Glutamatergic neuron (in vitro differentiated cells): ENCODE results near the gene EYS. TPM values are rescaled to one million over a fixed set of nuclear protein-coding genes. Genes with fewer than 3 reads are reported as not detected.

Experiments used
- DNase-seq: peaks from one replicate; pipeline ENCODE4 v3.0.0; 2022
- H3K27ac Mint-ChIP-seq: one replicate; pipeline ENCODE4 v1.8.0; 2020; ENCODE audit warnings: mild to moderate bottlenecking, mixed read lengths, inconsistent platforms; ENCODE audit not compliant: unreplicated experiment
- H3K27me3 Mint-ChIP-seq: one replicate; pipeline ENCODE4 v1.8.0; 2020; ENCODE audit warnings: mild to moderate bottlenecking, moderate library complexity, mixed read lengths, inconsistent platforms; ENCODE audit not compliant: unreplicated experiment
- H3K36me3 Mint-ChIP-seq: one replicate; pipeline ENCODE4 v1.8.0; 2020; ENCODE audit warnings: mild to moderate bottlenecking, mixed read lengths, inconsistent platforms; ENCODE audit not compliant: unreplicated experiment
- H3K4me1 Mint-ChIP-seq: one replicate; pipeline ENCODE4 v1.8.0; 2020; ENCODE audit warnings: mild to moderate bottlenecking, low read depth, mixed read lengths, inconsistent platforms; ENCODE audit not compliant: unreplicated experiment
- H3K4me3 Mint-ChIP-seq: one replicate; pipeline ENCODE4 v1.8.0; 2020; ENCODE audit warnings: mild to moderate bottlenecking, mixed read lengths, inconsistent platforms; ENCODE audit not compliant: unreplicated experiment
- H3K9me3 Mint-ChIP-seq: one replicate; pipeline ENCODE4 v1.8.0; 2020; ENCODE audit warnings: mild to moderate bottlenecking, moderate library complexity, mixed read lengths, inconsistent platforms; ENCODE audit not compliant: unreplicated experiment
- CTCF ChIP-seq: fragments of 200-600 bp; sonication (generic); IDR thresholded peaks from one replicate; pipeline ENCODE4 v1.5.0; 2021; ENCODE audit not compliant: partially characterized antibody, unreplicated experiment
- total RNA-seq: library from RNA; stranded (reverse); fragmentation: NEBNext Ultra II Directional; extraction: Animal tissue kit (Norgen Biotek cat#: 25700); gene quantifications from one replicate; pipeline ENCODE4 v1.2.1, GENCODE V29; 2021; ENCODE audit not compliant: unreplicated experiment

Gene EYS
- total RNA-seq, 1 donor from 2014 or later = 13.2 TPM

- H3K9me3 Mint-ChIP-seq = no peaks in the 10 kb centered on the region
- no peaks in the 10 kb centered on the region for H3K4me1 Mint-ChIP-seq
- H3K4me3 Mint-ChIP-seq = no peak overlapping the region
- no peak for TF ChIP-seq CTCF
- no peaks in the 10 kb centered on the region for H3K36me3 Mint-ChIP-seq
- H3K27ac Mint-ChIP-seq = no peak overlapping the region
- no peak for DNase-seq
- no peaks in the 10 kb centered on the region for H3K27me3 Mint-ChIP-seq
These were observed 1003.1 kb downstream of the EYS start for GRCh38 chr6:64703922-64704321.

- DNase-seq = no peak
- TF ChIP-seq CTCF = no peak
- Mint-ChIP-seq H3K4me1 (no peaks in the 10 kb centered on the region), H3K27me3 (no peaks in the 10 kb centered on the region), H3K36me3 (peaks cover 6% of the 10 kb centered on the region), H3K27ac (no peak overlapping the region), H3K9me3 (peaks cover 5% of the 10 kb centered on the region), H3K4me3 (no peak overlapping the region)
These were observed 1011.0 kb downstream of the EYS start for GRCh38 chr6:64696053-64696452.

- Mint-ChIP-seq H3K27me3 (no peaks in the 10 kb centered on the region), H3K9me3 (peaks cover 5% of the 10 kb centered on the region), H3K27ac (no peak overlapping the region), H3K4me3 (no peak overlapping the region), H3K4me1 (no peaks in the 10 kb centered on the region), H3K36me3 (peaks cover 6% of the 10 kb centered on the region)
- no peak for TF ChIP-seq CTCF
- no peak for DNase-seq
These were observed 1012.7 kb downstream of the EYS start for GRCh38 chr6:64694356-64694755.

- H3K36me3 Mint-ChIP-seq = peaks cover 2% of the 10 kb centered on the region
- no peaks in the 10 kb centered on the region for H3K4me1 Mint-ChIP-seq
- DNase-seq = no peak
- no peak overlapping the region for H3K4me3 Mint-ChIP-seq
- no peaks in the 10 kb centered on the region for H3K27me3 Mint-ChIP-seq
- H3K27ac Mint-ChIP-seq = no peak overlapping the region
- no peak for TF ChIP-seq CTCF
- peaks cover 2% of the 10 kb centered on the region for H3K9me3 Mint-ChIP-seq
These were observed 1016.0 kb downstream of the EYS start for GRCh38 chr6:64691064-64691463.

GRCh38 chr6:64685401-64685800, 1021.6 kb downstream of the EYS start:
- DNase-seq = no peak
- Mint-ChIP-seq H3K4me3 (no peak overlapping the region), H3K27ac (no peak overlapping the region), H3K4me1 (no peaks in the 10 kb centered on the region), H3K36me3 (no peaks in the 10 kb centered on the region), H3K27me3 (no peaks in the 10 kb centered on the region), H3K9me3 (no peaks in the 10 kb centered on the region)
- TF ChIP-seq CTCF = no peak
